HepG2 (cell line): ENCODE data around the gene CORT. TPM values are rescaled to one million over a fixed set of nuclear protein-coding genes. Genes with fewer than 3 reads are reported as not detected.

ENCODE experiments used
- ATAC-seq: fragments of 200-7000 bp; cut with Tn5 transposase; 3 replicates; pipeline ENCODE4 v1.9.1; 2020; ENCODE audit warnings: mild to moderate bottlenecking, moderate library complexity
- BruUV-seq: library from RNA; stranded (reverse); fragments of 400-500 nt; replicated peaks from 2 replicates; lab custom pipeline; 2021; lab: Mats Ljungman, UMichigan
- CTCF ChIA-PET: fragments of 300-600 bp; formaldehyde crosslinking; extraction: SDS; loops from one replicate; lab custom pipeline; 2021; ENCODE audit warnings: low total read pairs, inconsistent platforms, low intra/inter-chr PET ratio; lab: Yijun Ruan, JAX
- POLR2A ChIA-PET: fragments of 350-600 bp; sonication (Branson Sonifier 250); formaldehyde crosslinking; loops from one replicate; lab custom pipeline; 2020; ENCODE audit warnings: antibody characterized with exemption, inconsistent platforms; lab: Yijun Ruan, JAX
- DNase-seq: peaks from one replicate; pipeline ENCODE4 v3.0.0-alpha.2; 2015; ENCODE audit warnings: low spot score
- FAIRE-seq: peaks from 3 replicates; lab custom pipeline; 2011; peaks lifted over from hg19 to GRCh38; lab: Jason Lieb, UNC
- H2AFZ ChIP-seq: one replicate; pipeline ENCODE4 v1.6.1; 2011; ENCODE audit warnings: low read length, inconsistent platforms
- H3K27ac ChIP-seq: fragments of 300-600 bp; 3 replicates; pipeline ENCODE4 v1.8.0; 2011; ENCODE audit warnings: mixed run types, mild to moderate bottlenecking, mixed read lengths, low read length, inconsistent platforms; ENCODE audit not compliant: insufficient read depth; ENCODE audit errors: extremely low read length
- H3K27me3 ChIP-seq, 2 experiments: fragments of 200-600 bp in 1 of 2; 2 replicates in 1 of 2; 3 replicates in 1 of 2; pipeline versions ENCODE4 v1.6.0 to v1.8.0; 2011; ENCODE audit warnings: low read length in 2 of 2, mild to moderate bottlenecking in 2 of 2, moderate library complexity in 2 of 2, inconsistent platforms in 1 of 2; ENCODE audit not compliant: insufficient read depth in 2 of 2, control insufficient read depth in 1 of 2
- H3K36me3 ChIP-seq, 2 experiments: fragments of 200-600 bp in 1 of 2; replicated peaks in 1 of 2; 2 replicates in 1 of 2; 3 replicates in 1 of 2; pipeline versions ENCODE4 v1.5.1 to v1.8.0; 2011; ENCODE audit warnings: low read length in 2 of 2, inconsistent platforms in 1 of 2; ENCODE audit not compliant: insufficient read depth in 2 of 2, control insufficient read depth in 1 of 2
- H3K4me1 ChIP-seq: 2 replicates; pipeline ENCODE4 v1.5.1; 2012; ENCODE audit warnings: low read length, inconsistent platforms; ENCODE audit not compliant: insufficient read depth
- H3K4me2 ChIP-seq: 2 replicates; pipeline ENCODE4 v1.6.0; 2011; ENCODE audit warnings: low read depth, low read length, inconsistent platforms
- H3K4me3 ChIP-seq, 3 experiments: fragments of 200-600 bp in 1 of 3; sonication (generic), shearing (Covaris generic) in 1 of 3; replicated peaks in 1 of 3; 2 replicates each; pipeline ENCODE4 v1.5.1; 2011 to 2016; ENCODE audit warnings: low read length in 3 of 3, inconsistent platforms in 2 of 3, low read depth in 2 of 3, mild to moderate bottlenecking in 2 of 3, control low read depth in 1 of 3, mixed read lengths in 1 of 3; ENCODE audit not compliant: insufficient read depth in 1 of 3
- H3K79me2 ChIP-seq: one replicate; pipeline ENCODE4 v1.6.1; 2011; ENCODE audit warnings: low read length, inconsistent platforms; ENCODE audit not compliant: insufficient read depth
- H3K9ac ChIP-seq: 2 replicates; pipeline ENCODE4 v1.6.0; 2011; ENCODE audit warnings: mild to moderate bottlenecking, low read depth, low read length, inconsistent platforms; ENCODE audit not compliant: insufficient read depth
- H3K9me3 ChIP-seq: 2 replicates; pipeline ENCODE4 v1.5.1; 2012; ENCODE audit warnings: mild to moderate bottlenecking, low read length
- H4K20me1 ChIP-seq: 2 replicates; pipeline ENCODE4 v1.6.0; 2011; ENCODE audit warnings: inconsistent platforms, mild to moderate bottlenecking, low read length, moderate library complexity; ENCODE audit not compliant: insufficient read depth
- CREB1 ChIP-seq, 2 experiments: fragments of 450-650 bp in 1 of 2; IDR thresholded peaks; 2 replicates each; pipeline ENCODE4 v1.6.1; 2016 to 2017; ENCODE audit warnings: control low read depth in 1 of 2, mild to moderate bottlenecking in 1 of 2, missing compliant biosample characterization in 1 of 2, missing genetic modification characterization in 1 of 2
- KMT2A ChIP-seq: sonication (generic); formaldehyde crosslinking; IDR thresholded peaks from 2 replicates; pipeline ENCODE4 v1.4.0; 2020; ENCODE audit warnings: missing genetic modification reagents
- NFYB ChIP-seq: sonication (generic); formaldehyde crosslinking; IDR thresholded peaks from 2 replicates; pipeline ENCODE4 v1.4.0; 2020; ENCODE audit warnings: missing genetic modification reagents
- TGIF2 ChIP-seq: IDR thresholded peaks from 2 replicates; pipeline ENCODE4 v1.6.1; 2016; ENCODE audit warnings: control low read depth, missing compliant biosample characterization
- YY1 ChIP-seq: IDR thresholded peaks from 2 replicates; pipeline ENCODE4 v1.6.1; 2011; ENCODE audit warnings: low read length, low read depth, moderate library complexity, mild to moderate bottlenecking; ENCODE audit not compliant: insufficient read depth, insufficient replicate concordance
- ZBTB42 ChIP-seq: sonication (generic); formaldehyde crosslinking; IDR thresholded peaks from 2 replicates; pipeline ENCODE4 v1.5.0; 2020; ENCODE audit warnings: mild to moderate bottlenecking, missing genetic modification reagents
- ZNF24 ChIP-seq: fragments of 450-650 bp; IDR thresholded peaks from 2 replicates; pipeline ENCODE4 v1.6.1; 2017; ENCODE audit warnings: antibody characterized with exemption, mild to moderate bottlenecking
- ZNF296 ChIP-seq: sonication (generic); formaldehyde crosslinking; conservative IDR thresholded peaks from 2 replicates; pipeline ENCODE4 v1.5.0; 2020; ENCODE audit warnings: mild to moderate bottlenecking, missing genetic modification reagents
- WGBS: methylation state at CpG from one replicate; pipeline ENCODE4 v1.1.6; 2017; ENCODE audit warnings: low lambda C conversion rate; 5-methylcytosine and 5-hydroxymethylcytosine counted together
- in situ Hi-C: cut with HindIII; loops from 2 replicates; pipeline ENCODE4 v1.10.0; 2017; ENCODE audit warnings: low pct_unique_long_range_greater_than_20kb; ENCODE audit not compliant: extremely low pct_ligation_motif_present
- intact Hi-C: fragments of 100-400 bp; cut with micrococcal nuclease; formaldehyde crosslinking; loops from one replicate; pipeline ENCODE4 v1.10.0; 2022; ENCODE audit not compliant: unreplicated experiment
- polyA plus RNA-seq, 8 experiments: library from polyadenylated mRNA; depleted of rRNA in 3 of 8; stranded (reverse) in 7 of 8; unstranded in 1 of 8; fragments of >200 nt; fragmentation: Illumina TruSeq in 4 of 8; extraction: Trizol in 4 of 8; gene quantifications; 2 replicates each; pipeline versions ENCODE4 v1.2.1 to v1.2.3, GENCODE V29; 2011 to 2016; ENCODE audit warnings: low read depth in 4 of 8, missing spikeins in 1 of 8, mixed read lengths in 1 of 8; ENCODE audit not compliant: insufficient read depth in 1 of 8
- total RNA-seq, 5 experiments: library from RNA; depleted of rRNA; stranded (reverse); fragments of >200 nt; fragmentation: Illumina TruSeq; extraction: Trizol; gene quantifications; 2 replicates each; pipeline ENCODE4 v1.2.3, GENCODE V29; 2016; ENCODE audit warnings: low read depth in 1 of 5
- TF ChIP-seq, protein P1 (sequence below): sonication (generic); formaldehyde crosslinking; IDR thresholded peaks from 2 replicates; pipeline ENCODE4 v1.4.0; 2020; ENCODE audit warnings: mild to moderate bottlenecking, missing genetic modification reagents
- TF ChIP-seq, protein P2 (sequence below), 2 experiments: sonication (generic) in 1 of 2; formaldehyde crosslinking in 1 of 2; IDR thresholded peaks; 2 replicates each; pipeline versions ENCODE4 v1.6.1 to v1.9.0; 2014 to 2022; ENCODE audit warnings: antibody characterized with exemption in 1 of 2, borderline replicate concordance in 1 of 2, inconsistent platforms in 1 of 2, low read depth in 1 of 2, missing genetic modification reagents in 1 of 2

Gene CORT
- total and polyA plus RNA-seq, 2 of the 13 experiments (the other 11 are each of a cell fraction or from before 2014, with no cell fraction given) = 0.11 to 0.62 TPM

DNA sequence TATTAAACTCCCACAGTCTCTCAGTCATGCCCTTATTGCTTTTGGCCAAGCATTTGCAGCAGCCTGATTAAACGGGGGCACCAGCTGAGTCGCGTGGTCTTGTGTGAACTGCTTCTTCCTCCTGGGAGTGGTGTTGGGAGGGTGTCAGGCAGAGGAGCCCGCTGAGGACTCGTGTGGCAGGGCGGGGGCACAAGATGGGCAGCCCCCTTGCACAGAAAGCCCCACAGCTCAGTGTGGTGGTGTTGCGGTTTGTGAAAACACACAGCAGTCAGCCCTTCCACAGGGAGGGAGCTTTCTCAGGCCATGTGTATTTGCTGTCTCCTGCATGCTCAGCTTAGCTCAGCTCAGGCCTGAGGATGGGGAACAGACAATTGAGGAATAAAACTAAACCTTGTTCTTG is 47.3 kb downstream of the CORT start (continued):
- TF ChIP-seq, protein P1, sequence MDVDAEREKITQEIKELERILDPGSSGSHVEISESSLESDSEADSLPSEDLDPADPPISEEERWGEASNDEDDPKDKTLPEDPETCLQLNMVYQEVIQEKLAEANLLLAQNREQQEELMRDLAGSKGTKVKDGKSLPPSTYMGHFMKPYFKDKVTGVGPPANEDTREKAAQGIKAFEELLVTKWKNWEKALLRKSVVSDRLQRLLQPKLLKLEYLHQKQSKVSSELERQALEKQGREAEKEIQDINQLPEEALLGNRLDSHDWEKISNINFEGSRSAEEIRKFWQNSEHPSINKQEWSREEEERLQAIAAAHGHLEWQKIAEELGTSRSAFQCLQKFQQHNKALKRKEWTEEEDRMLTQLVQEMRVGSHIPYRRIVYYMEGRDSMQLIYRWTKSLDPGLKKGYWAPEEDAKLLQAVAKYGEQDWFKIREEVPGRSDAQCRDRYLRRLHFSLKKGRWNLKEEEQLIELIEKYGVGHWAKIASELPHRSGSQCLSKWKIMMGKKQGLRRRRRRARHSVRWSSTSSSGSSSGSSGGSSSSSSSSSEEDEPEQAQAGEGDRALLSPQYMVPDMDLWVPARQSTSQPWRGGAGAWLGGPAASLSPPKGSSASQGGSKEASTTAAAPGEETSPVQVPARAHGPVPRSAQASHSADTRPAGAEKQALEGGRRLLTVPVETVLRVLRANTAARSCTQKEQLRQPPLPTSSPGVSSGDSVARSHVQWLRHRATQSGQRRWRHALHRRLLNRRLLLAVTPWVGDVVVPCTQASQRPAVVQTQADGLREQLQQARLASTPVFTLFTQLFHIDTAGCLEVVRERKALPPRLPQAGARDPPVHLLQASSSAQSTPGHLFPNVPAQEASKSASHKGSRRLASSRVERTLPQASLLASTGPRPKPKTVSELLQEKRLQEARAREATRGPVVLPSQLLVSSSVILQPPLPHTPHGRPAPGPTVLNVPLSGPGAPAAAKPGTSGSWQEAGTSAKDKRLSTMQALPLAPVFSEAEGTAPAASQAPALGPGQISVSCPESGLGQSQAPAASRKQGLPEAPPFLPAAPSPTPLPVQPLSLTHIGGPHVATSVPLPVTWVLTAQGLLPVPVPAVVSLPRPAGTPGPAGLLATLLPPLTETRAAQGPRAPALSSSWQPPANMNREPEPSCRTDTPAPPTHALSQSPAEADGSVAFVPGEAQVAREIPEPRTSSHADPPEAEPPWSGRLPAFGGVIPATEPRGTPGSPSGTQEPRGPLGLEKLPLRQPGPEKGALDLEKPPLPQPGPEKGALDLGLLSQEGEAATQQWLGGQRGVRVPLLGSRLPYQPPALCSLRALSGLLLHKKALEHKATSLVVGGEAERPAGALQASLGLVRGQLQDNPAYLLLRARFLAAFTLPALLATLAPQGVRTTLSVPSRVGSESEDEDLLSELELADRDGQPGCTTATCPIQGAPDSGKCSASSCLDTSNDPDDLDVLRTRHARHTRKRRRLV (CRISPR knock-in tag) = no peak

DNA sequence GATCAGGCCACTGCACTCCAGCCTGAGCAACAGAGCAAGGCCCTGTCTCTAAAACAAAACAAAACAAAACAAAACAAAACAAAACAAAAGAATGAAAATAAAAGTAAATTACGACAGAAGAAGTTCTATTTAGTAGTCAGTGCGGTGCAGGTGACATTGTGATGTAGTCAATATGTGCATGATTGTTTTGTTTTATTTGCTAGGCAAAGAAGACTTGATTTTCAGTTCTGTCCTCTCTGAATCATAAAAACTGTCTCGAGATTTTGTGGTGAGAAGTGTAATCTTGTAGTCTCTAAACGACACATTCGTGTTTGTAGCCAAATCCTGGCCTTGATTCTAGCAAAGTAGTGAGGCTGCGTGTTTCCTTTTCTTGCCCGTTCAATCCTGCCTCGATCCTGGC is 48.4 kb downstream of the CORT start:
- no peak overlapping the region for H3K4me2 ChIP-seq
- in situ Hi-C loops (loop anchor here (5.0 kb wide), 1 partner anchor 66 kb away; the partner anchor contains the start of gene CENPS), intact Hi-C loops (no loop called here)
- H3K36me3 ChIP-seq = peaks cover 2 to 15% of the 10 kb centered on the region in 2 experiments
- FAIRE-seq (no peak), DNase-seq (no peak), ATAC-seq (no peak)
- peaks cover 33% of the 10 kb centered on the region for H3K79me2 ChIP-seq
- H3K27ac ChIP-seq = no peak overlapping the region
- ChIA-PET POLR2A (no interaction called here), CTCF (no interaction called here)
- no peak overlapping the region for H3K9ac ChIP-seq
- WGBS = 94% methylated on average over 8 of the region's 8 CpGs
- peaks cover 16% of the 10 kb centered on the region for H4K20me1 ChIP-seq
- no peak overlapping the region for H2AFZ ChIP-seq
- H3K9me3 ChIP-seq = no peaks in the 10 kb centered on the region
- H3K27me3 ChIP-seq = no peaks in the 10 kb centered on the region
- peaks cover 13% of the 10 kb centered on the region for H3K4me1 ChIP-seq
- no peak overlapping the region for H3K4me3 ChIP-seq
- no TSS peak for BruUV-seq
- TF ChIP-seq ZNF24 = no peak
- TF ChIP-seq ZNF296 = no peak
- TF ChIP-seq ZBTB42 (CRISPR knock-in tag) = no peak
- TF ChIP-seq, protein P2, sequence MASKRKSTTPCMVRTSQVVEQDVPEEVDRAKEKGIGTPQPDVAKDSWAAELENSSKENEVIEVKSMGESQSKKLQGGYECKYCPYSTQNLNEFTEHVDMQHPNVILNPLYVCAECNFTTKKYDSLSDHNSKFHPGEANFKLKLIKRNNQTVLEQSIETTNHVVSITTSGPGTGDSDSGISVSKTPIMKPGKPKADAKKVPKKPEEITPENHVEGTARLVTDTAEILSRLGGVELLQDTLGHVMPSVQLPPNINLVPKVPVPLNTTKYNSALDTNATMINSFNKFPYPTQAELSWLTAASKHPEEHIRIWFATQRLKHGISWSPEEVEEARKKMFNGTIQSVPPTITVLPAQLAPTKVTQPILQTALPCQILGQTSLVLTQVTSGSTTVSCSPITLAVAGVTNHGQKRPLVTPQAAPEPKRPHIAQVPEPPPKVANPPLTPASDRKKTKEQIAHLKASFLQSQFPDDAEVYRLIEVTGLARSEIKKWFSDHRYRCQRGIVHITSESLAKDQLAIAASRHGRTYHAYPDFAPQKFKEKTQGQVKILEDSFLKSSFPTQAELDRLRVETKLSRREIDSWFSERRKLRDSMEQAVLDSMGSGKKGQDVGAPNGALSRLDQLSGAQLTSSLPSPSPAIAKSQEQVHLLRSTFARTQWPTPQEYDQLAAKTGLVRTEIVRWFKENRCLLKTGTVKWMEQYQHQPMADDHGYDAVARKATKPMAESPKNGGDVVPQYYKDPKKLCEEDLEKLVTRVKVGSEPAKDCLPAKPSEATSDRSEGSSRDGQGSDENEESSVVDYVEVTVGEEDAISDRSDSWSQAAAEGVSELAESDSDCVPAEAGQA (IDR thresholded peaks at IDR 0.05; ENCODE audit: low read depth) = no peak
- TF ChIP-seq, protein P2 (CRISPR knock-in tag; IDR thresholded peaks at IDR 0.05; ENCODE audit: borderline replicate concordance) = no peak
- no peak for TF ChIP-seq KMT2A
- TF ChIP-seq TGIF2 (CRISPR knock-in tag) = no peak
- TF ChIP-seq CREB1 (IDR thresholded peaks at IDR 0.05) = no peak
- no peak for TF ChIP-seq CREB1 (CRISPR knock-in tag; IDR thresholded peaks at IDR 0.05)
- no peak for TF ChIP-seq NFYB (CRISPR knock-in tag)
- TF ChIP-seq YY1 = no peak
